RWPE2 (cell line): ENCODE results near the gene LRP8.

Source experiments
- ATAC-seq: fragments of 200-7000 bp; cut with Tn5 transposase; 3 replicates; pipeline ENCODE4 v1.9.1; 2021; ENCODE audit warnings: low read depth
- DNase-seq: peaks from one replicate; pipeline ENCODE4 v3.0.0-alpha.2; 2020; ENCODE audit warnings: low spot score
- H3K27ac ChIP-seq: fragments of 450-650 bp; 2 replicates; pipeline ENCODE4 v1.5.1; 2017; ENCODE audit warnings: mild to moderate bottlenecking; ENCODE audit not compliant: poor library complexity, severe bottlenecking
- H3K27me3 ChIP-seq: fragments of 250-450 bp; sonication (Bioruptor Pico); 2 replicates; pipeline ENCODE4 v1.5.1; 2021; ENCODE audit warnings: mild to moderate bottlenecking, moderate library complexity; ENCODE audit not compliant: insufficient read depth, poor library complexity, severe bottlenecking
- H3K36me3 ChIP-seq: fragments of 250-450 bp; sonication (Bioruptor Pico); 2 replicates; pipeline ENCODE4 v1.5.1; 2020; ENCODE audit warnings: low read depth, mild to moderate bottlenecking, moderate library complexity
- H3K4me1 ChIP-seq: fragments of 250-450 bp; sonication (Bioruptor Pico); 2 replicates; pipeline ENCODE4 v1.5.1; 2021; ENCODE audit warnings: mild to moderate bottlenecking, moderate library complexity; ENCODE audit not compliant: insufficient read depth, poor library complexity, severe bottlenecking
- H3K4me3 ChIP-seq: fragments of 250-450 bp; sonication (Bioruptor Pico); 2 replicates; pipeline ENCODE4 v1.5.1; 2021; ENCODE audit warnings: mild to moderate bottlenecking, moderate library complexity; ENCODE audit not compliant: severe bottlenecking
- H3K9me3 ChIP-seq: fragments of 250-450 bp; sonication (Bioruptor Pico); 2 replicates; pipeline ENCODE4 v1.5.1; 2021; ENCODE audit warnings: mild to moderate bottlenecking, moderate library complexity; ENCODE audit not compliant: severe bottlenecking
- TF ChIP-seq, protein P1 (sequence below): fragments of 450-650 bp; IDR thresholded peaks from one replicate; pipeline ENCODE4 v1.5.1; 2017; ENCODE audit warnings: mild to moderate bottlenecking, moderate library complexity; ENCODE audit not compliant: poor library complexity, severe bottlenecking

Gene LRP8

DNA sequence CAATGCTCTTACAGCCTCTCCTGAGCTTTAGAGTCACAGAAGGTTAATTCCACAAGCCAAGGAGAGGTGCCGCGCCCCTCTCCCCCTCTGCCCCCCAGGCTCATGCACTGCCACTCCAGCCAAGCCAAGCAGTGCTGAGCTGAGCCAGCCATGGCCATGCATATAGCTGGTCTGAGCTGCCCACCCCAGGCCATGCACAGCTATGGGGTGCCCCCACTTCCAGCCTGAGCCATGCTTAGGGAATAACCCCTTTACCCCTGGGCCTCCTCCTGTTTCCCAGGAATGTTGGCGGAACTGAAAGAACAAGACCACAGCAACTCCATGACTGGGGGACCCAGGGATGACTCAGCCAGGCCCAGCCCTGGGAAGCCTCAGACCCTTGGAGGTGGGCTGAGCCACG is 55.5 kb downstream of the LRP8 start:
- TF ChIP-seq, protein P1, sequence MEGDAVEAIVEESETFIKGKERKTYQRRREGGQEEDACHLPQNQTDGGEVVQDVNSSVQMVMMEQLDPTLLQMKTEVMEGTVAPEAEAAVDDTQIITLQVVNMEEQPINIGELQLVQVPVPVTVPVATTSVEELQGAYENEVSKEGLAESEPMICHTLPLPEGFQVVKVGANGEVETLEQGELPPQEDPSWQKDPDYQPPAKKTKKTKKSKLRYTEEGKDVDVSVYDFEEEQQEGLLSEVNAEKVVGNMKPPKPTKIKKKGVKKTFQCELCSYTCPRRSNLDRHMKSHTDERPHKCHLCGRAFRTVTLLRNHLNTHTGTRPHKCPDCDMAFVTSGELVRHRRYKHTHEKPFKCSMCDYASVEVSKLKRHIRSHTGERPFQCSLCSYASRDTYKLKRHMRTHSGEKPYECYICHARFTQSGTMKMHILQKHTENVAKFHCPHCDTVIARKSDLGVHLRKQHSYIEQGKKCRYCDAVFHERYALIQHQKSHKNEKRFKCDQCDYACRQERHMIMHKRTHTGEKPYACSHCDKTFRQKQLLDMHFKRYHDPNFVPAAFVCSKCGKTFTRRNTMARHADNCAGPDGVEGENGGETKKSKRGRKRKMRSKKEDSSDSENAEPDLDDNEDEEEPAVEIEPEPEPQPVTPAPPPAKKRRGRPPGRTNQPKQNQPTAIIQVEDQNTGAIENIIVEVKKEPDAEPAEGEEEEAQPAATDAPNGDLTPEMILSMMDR, result no peak
- H3K4me3 ChIP-seq, result no peak overlapping the region
- DNase-seq (no peak), ATAC-seq (no peak)
- peaks cover 8% of the 10 kb centered on the region for H3K4me1 ChIP-seq
- no peaks in the 10 kb centered on the region for H3K9me3 ChIP-seq
- no peak overlapping the region for H3K27ac ChIP-seq
- H3K36me3 ChIP-seq, result peaks cover 46% of the 10 kb centered on the region
- no peaks in the 10 kb centered on the region for H3K27me3 ChIP-seq

DNA sequence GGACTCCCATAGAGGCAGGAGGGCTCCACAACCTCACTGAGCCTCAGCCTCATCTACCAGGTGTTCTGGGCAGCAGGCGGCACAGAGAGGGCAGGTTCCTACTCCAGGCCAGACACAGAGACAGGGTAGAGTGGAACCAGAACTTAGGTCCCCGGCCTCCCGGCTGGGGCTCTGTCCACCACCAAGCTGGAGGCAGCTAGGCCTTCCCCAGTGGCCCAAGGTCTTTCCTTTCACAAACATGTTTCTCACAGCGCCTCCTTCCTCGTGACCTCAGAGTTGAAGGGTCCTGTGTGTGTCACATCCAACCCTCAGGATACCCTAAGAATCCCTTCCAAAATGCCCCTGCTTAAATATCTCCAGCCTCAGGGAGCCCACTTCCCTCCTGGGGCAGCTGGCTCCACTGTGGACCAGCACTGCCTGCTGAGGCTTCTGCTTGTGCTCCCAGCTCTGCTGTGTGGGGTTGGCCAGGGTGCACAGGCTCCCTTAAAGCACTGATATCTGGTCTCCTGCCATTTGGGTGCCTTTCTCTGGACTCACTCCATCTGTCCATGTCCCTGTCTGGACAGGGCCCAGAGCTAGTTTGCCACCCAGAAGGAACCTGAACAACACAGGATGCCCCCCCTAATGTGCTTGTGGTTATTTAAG is 56.3 kb downstream of the LRP8 start:
- peaks cover 8% of the 10 kb centered on the region for H3K4me1 ChIP-seq
- no peak overlapping the region for H3K27ac ChIP-seq
- DNase-seq (no peak), ATAC-seq (no peak)
- H3K4me3 ChIP-seq, result no peak overlapping the region
- no peaks in the 10 kb centered on the region for H3K9me3 ChIP-seq
- no peaks in the 10 kb centered on the region for H3K27me3 ChIP-seq
- H3K36me3 ChIP-seq, result peaks cover 48% of the 10 kb centered on the region
- TF ChIP-seq, protein P1, result no peak

DNA sequence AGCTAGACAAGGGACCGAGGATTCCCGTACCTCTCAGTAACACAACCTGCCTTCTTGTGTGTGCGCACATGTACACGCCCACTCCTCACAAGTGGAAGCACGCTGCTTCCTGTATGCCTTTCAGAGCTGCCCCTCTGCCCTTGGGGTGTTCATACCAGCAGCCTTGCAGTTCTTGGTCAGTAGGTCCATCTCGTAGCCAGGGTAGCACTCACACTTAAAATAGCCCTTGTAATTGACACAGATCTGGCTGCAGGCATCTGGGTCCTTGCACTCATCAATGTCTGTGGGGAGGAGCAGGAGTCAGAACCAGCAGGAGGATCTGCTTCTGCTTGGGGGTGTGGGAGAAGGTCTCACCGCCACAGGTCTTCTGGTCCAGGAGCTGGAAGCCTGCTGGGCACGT is 57.0 kb downstream of the LRP8 start:
- ATAC-seq, result no peak
- no peaks in the 10 kb centered on the region for H3K9me3 ChIP-seq
- H3K27ac ChIP-seq, result no peak overlapping the region
- H3K27me3 ChIP-seq, result no peaks in the 10 kb centered on the region
- no peak overlapping the region for H3K4me3 ChIP-seq
- H3K36me3 ChIP-seq, result peaks cover 53% of the 10 kb centered on the region
- peaks cover 8% of the 10 kb centered on the region for H3K4me1 ChIP-seq
- TF ChIP-seq, protein P1, result no peak
- DNase-seq, result no peak

DNA sequence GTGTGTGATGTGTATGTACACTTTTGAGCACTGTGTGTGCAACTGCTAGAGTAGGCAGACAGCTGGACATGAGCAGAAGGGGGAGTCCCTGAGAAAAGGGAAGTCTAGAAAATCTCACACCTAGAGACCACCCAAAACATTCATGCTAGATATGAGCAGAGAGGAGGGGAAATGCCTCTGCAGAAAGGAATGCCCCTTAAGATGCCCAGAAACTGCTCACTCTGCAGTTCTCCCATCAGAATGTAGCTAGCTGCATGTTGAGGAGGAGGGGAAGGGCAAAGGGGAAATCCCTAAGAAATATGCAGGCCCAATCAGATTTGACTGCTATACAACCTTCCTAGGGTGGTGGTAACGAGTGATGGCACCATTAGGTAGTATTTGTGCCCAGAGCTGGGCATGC is 57.8 kb downstream of the LRP8 start:
- H3K4me1 ChIP-seq, result peaks cover 8% of the 10 kb centered on the region
- H3K9me3 ChIP-seq, result no peaks in the 10 kb centered on the region
- TF ChIP-seq, protein P1, result no peak
- H3K36me3 ChIP-seq, result peaks cover 57% of the 10 kb centered on the region
- H3K4me3 ChIP-seq, result no peak overlapping the region
- DNase-seq (no peak), ATAC-seq (no peak)
- no peaks in the 10 kb centered on the region for H3K27me3 ChIP-seq
- H3K27ac ChIP-seq, result no peak overlapping the region

DNA sequence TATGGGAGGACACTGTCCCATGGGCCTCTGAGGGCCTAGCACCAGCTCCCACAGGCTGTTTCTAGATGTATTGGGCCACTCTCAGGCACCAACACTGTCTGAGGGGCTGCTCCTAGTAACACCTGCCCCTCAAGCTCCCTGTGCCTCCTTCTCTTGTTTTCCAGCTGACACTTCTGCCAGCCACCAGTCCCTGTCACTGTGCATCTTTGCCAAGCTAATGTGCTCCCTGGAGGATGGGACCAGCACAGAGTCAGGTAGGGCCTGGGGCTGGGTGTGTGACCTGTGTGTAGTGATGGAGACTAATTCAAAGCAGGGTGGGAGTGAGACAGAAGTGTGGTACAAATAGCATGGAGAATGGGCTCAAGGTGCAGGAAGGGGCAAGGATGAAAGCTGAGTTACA is 60.1 kb downstream of the LRP8 start:
- no peak overlapping the region for H3K4me3 ChIP-seq
- TF ChIP-seq, protein P1, result no peak
- H3K9me3 ChIP-seq, result no peaks in the 10 kb centered on the region
- no peak overlapping the region for H3K27ac ChIP-seq
- H3K36me3 ChIP-seq, result peaks cover 72% of the 10 kb centered on the region
- DNase-seq, result no peak
- H3K4me1 ChIP-seq, result no peaks in the 10 kb centered on the region
- no peak for ATAC-seq
- H3K27me3 ChIP-seq, result no peaks in the 10 kb centered on the region
